ENCODE measurements around the gene YTHDF1.

GRCh38 chr20:63178446-63178820, 37.5 kb downstream of the YTHDF1 start:
- TF ChIP-seq POLR2AphosphoS5 (IDR thresholded peaks at IDR 0.05) (no peak), CTCF (IDR thresholded peaks at IDR 0.05) (no peak), EP300 (IDR thresholded peaks at IDR 0.05) (no peak)

All from esophagus muscularis mucosa (tissue), 4 donors.